HUDEP-2 (cell line): Measurements from ENCODE around the gene MGST1.
"Not testable (repeated sequence)": the region's sequence is repeated elsewhere in the genome, so short reads cannot be mapped to it uniquely, and the experiment has no call there.

Experiments used
- DNase-seq, 76 experiments: peaks; one replicate each; lab custom pipeline; 2025; ENCODE audit not compliant: unreplicated experiment in 76 of 76; lab: John Stamatoyannopoulos, UW

MGST1 gene

DNA sequence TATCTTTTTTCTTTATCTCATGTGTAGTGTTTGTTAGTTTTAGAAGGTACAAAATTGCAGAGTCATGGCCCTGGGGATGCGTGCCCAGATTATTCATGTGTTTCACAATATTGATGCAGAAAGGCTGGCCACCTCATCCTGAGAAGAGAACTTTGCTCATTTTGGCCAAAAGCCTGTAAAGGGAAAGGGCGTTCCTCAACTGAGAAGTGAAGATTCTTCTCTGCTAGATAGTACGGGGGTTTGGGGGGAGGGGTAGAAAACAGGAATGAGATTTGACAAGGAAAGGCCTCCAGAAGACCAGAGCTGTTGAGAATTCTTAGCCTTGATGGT, 1.7 kb downstream of the MGST1 start:
- peak in 74 of 76 experiments; percentile 27 to 91 (median 70) for DNase-seq

- no peak for DNase-seq
These were observed 3.2 kb downstream of the MGST1 start for GRCh38 chr12:16350682-16351081.

DNA sequence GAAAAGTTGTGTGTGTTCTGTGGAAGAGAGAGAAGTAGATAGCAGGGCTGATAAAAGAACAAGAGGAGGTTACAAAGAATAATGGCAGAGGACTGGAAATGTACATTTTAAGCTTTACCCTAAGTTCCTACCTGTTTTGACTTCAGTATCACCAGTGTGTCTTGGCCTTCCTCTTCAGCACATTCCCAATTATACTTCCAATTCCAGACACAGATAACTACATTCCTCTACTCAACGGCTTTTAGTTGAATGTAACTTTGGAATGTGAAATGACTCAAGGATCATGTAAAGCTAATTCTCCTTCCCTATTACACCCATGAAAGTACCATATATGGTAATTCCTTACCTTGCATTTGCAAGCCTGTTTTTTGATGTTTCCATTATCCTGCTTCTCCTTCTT, 5.0 kb downstream of the MGST1 start:
- no peak for DNase-seq

- DNase-seq = no peak
These were observed 11.4 kb downstream of the MGST1 start for GRCh38 chr12:16358878-16359277.

- DNase-seq = peak in 64 of 76 experiments; percentile 2 to 72 (median 36)
These were observed 12.4 kb downstream of the MGST1 start for GRCh38 chr12:16359512-16360491.

DNA sequence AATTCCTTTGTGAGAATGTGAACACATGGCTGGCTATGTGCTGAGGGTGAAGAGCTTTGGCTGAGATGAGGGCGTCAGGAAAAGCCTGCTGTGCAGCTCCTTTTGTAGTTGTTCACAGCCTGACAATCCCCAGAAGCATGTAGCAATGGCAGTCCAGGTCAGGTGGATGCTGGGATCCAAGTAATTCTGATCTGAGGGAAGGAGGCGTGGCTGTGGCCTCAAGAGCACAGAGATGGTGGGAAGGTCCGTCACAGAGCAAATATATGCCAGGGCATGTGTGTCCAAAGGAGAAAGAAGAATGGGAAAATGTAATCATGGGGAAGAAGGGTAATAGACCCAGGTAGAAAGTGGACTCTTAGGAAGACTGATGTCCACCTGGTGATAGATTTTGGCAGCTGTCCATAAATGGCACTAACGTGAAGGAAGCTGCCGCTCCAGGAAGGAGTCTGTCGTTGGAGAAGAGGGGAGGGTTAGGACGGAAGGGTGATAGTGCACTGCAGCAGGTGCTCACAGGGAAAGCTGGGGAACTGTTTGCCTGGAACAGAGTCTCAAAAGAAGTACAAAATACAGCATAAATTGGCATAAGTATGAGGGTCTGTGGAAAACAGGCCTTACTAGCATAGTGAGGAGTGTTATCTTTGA, 13.8 kb downstream of the MGST1 start:
- no peak for DNase-seq

GRCh38 chr12:16362550-16362949, 15.1 kb downstream of the MGST1 start:
- DNase-seq = no peak

DNA sequence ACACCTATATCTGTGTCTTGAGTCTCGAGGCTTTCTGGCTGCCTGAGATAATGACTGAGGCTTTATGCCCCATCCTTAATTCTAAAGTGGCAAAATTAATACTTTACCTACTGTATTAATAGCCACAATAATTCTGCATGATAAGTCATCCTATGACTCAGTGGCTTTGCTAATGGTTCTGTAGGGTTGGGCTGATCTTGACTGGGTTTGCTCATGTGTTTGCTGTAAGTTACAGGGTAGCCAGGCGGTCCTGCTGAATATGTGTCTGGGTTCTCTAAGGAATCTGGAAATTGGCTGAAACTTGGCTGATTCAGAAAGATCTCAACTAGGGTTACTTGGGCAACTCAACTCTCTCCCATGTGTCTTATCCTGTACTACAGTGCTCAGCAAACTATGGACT, 21.7 kb downstream of the MGST1 start:
- no peak for DNase-seq

DNA sequence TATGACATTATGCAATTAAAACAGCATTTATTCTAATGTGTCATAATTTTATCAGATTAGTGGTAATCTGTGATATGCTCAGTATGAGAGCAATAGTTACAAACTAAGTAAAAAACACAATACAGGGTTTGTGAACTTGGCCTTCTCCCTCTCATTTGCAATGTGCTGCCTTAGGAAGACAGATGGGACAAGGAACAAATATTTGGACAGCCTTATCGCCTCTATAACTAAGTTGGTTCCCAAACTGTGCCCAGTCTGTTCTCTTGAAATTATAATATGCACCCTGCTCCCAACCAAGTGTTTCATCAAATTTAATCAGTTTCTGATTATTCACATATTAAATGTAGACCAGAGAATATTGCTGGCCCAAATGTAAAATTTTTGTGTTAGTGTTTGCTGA, 22.7 kb downstream of the MGST1 start:
- DNase-seq = no peak

GRCh38 chr12:16382652-16383312, 35.3 kb downstream of the MGST1 start:
- not testable (repeated sequence) for DNase-seq

GRCh38 chr12:16384732-16385131, 37.3 kb downstream of the MGST1 start:
- DNase-seq = no peak

GRCh38 chr12:16385782-16386646, 38.6 kb downstream of the MGST1 start:
- DNase-seq = peak in 6 of 76 experiments; percentile 2 to 10 (median 6)

GRCh38 chr12:16387919-16388318, 40.5 kb downstream of the MGST1 start:
- no peak for DNase-seq

GRCh38 chr12:16389594-16389993, 42.1 kb downstream of the MGST1 start:
- no peak for DNase-seq

GRCh38 chr12:16392846-16393535, 45.5 kb downstream of the MGST1 start:
- no peak for DNase-seq

- DNase-seq = no peak
These were observed 51.7 kb downstream of the MGST1 start for GRCh38 chr12:16399101-16399500.

DNA sequence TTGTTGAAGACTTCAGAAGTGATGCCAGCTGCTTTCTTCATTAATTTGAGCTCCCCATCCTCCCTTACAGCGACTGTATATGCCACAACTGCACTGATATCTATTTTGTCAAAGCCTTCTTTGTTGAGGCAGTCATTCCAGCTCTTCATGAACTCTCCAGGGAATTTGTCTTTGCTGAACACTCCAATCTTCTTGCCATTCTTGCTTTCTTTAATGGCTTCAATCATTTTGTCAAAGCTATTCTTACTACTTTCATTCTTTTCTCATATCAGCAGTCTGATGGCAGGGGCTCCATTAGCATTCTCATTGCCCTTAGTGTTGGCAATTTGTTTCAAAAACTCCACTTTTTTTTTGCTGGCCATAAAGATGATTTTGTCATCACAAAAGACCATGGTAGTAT, 54.4 kb downstream of the MGST1 start:
- not testable (repeated sequence) for DNase-seq

GRCh38 chr12:16407346-16407745, 59.9 kb downstream of the MGST1 start:
- no peak for DNase-seq
